ENCODE data around the gene SF3A2.

SF3A2 gene

GRCh38 chr19:2252055-2252796 lies 15.6 kb downstream of the SF3A2 start:
- no peak for DNase-seq

DNA sequence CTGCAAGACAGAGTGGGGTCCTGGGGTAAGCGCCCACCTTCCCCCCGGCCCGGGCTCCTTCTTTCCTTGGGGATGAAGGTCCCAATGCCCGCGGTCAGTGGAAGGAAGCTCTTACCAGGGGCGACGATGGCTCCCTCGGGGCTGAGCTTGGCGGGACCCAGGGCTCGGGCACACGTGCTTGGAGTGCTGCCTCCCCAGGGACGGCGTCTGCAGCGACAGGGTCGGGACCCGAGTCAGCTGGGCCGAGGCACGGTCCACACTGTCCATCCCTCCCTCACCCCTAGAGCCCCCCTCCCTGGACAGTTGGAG lies 16.1 kb downstream of the SF3A2 start:
- DNase-seq = no peak

DNA sequence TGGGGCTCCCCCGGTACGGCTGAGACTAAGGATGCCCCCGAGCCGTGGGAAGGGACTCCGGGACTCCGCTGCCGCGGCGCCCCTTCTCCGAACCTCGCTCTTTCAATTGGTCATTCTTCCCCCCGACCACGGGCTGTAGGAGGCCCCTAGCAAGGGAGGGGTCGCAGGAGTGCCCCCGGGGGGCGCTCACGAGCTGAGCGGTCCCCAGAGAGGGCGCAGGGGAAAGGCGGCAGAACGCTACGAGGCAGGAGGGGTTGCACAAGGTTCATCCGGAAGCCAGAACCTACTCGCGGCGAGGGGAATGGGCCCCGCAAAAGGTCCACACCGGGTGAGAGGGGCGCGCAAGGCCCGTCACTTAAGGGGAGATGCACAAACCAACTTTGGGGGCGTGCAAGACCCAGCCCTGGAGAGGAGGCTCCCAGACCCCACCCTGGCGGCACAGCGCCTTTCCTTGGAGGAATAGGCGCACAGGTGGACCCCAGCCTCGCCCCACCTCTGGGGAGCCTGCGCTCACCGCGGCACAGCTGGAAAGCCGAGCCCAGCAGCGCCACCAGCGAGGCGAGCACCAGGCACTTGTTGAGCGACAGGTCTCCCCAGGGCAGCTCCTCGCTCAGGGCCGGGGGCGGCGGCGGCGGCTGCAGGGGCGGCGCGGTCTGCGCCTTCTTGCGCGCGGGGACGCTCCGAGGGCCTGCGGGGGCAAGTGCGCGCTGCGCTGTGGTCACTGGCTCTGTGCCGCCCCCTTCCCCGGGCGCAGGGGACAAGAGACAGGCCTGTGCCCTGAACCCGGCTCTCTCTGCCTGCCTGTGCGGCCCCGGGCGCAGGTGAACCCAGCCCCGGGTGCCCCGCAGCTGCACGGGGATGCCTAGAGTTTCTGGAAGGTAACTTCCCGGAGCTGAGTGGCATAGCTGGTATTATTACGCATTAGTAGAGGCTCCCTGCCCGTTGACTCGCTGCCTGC lies 16.8 kb downstream of the SF3A2 start:
- DNase-seq = no peak

- DNase-seq = no peak
Measured at GRCh38 chr19:2254064-2254872, 17.6 kb downstream of the SF3A2 start.

GRCh38 chr19:2255112-2255845 lies 18.7 kb downstream of the SF3A2 start:
- DNase-seq = no peak

DNA sequence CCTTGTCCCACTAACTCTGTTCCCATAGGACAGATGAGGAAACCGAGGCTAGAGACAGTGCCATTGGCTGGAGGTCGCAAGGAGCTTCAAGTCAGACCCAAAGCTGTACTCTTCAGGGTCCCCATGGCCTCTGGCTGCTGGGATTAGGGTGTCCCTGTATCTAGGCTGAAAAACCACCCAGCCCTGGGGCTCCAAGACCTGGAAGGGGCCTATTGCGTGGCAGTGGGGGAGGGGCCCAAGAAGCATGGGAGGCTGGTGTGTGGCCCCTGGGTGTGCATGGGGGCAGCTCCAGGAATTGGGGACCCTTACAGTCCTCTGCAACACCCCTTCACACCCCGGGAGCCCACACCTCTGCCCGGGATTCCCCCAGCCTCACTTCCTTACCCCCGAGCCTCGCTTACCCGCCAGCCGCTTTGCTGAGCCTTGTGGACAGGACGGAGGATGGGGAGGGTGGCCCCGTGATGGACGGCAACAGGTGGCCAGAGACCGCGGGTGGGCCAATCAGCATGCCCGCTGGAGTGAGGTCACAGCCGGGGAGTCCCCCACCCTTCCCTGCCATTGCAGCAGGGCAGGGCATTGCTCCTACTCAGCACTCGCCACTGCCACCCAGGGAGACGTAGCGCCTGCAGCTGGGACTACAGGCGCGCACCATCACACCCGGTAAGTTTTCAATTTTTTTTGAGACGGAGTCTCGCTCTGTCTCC lies 19.5 kb downstream of the SF3A2 start, which contains the start of gene JSRP1:
Gene JSRP1 (minus strand): TSS at position 436 of the 704 bp plus-strand sequence. CDS start 1,103 bp downstream, outside the sequence.
- DNase-seq = no peak

GRCh38 chr19:2259336-2259735 lies 22.7 kb downstream of the SF3A2 start:
- DNase-seq = no peak

- DNase-seq = no peak
Measured at GRCh38 chr19:2260341-2260805, 23.7 kb downstream of the SF3A2 start.

DNA sequence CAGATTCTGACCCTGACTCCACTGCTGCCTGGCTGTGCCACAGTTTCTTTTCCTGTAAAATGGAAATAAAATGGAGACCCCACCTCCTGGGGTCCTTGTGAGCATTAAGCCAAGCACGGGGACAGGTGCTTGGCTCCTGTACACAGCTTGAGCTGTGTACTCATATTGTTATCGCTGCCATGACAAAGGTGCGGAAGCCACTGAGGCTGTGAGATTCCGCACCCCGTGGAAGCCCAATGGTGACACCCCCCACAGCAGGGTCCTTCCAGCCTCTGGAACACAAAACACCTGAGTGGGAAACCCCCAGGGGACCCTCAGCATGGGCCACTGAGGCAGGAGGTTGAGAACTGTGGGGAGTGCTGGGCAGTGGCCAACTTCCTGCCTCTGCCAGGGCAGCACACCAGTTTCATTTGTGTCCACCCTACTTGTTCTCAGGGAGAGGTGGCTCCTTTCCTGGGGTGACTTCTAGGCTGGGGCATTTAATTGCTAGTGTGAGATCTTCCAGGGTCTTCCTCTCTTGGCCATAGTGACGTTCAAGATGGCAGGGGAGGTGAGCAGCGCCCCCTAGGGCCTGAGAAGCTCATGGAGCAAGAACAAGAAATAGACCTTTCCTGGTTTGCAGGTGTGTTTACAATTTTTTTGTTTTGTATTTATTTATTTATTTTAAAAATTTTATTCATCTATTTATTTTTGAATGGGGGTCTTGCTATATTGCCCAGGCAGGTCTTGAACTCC lies 25.0 kb downstream of the SF3A2 start:
- peak in 1 of 56 donors; percentile 22 for DNase-seq

DNA sequence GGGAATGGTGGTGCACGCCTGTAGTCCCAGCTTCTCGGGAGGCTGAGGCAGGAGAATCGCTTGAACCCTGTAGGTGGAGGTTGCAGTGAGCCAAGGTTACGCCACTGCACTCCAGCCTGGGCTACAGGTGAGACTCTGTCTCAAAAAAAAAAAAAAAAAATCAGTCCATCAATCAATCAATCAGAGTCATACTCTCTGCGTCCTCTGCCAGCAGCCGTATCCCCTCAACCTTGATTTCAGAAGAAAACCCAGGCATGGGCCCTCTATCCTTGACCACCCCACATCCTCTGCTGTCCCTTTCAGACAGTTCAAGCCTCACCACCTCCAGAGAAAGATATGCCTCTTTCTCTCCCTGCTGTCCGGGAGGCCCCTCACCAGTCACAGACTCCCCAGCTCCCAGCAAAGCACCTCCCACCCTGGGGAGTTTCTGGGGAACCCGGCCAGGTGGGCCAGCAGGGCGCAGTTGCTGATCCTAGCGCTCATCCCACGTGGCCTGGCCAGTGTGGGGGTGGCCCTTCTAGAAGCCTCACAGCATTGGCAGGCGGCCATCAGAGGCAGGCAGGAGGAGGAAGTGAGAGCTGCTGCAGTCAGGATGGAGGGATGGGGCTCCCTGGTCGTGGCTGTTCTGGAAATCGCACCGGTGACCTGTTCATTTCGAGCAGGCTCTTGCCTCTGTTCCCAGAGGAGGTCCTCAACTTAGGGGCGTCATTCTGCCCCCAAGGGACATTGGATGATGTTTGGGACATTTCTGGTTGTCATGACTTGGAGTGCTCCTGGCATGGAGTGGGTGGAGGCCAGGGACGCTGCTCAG lies 29.8 kb downstream of the SF3A2 start:
- peak in 48 of 56 donors; percentile 9 to 80 (median 38) for DNase-seq

DNA sequence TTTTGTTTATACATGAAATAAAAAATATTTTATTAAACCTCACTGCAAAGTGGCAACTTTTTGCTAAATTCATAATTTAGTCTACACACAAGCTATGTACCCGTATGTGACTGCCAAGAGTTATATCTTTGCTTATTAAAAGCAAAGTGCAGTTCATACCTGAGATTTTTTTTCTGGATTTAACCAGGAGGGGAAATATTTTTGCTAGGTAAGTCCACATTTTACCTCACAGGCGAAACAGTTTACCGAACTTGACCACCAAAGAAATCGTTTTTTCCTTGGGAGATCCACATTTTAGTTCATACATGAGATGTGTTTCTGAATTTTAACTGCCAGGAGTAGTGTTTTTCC lies 31.8 kb downstream of the SF3A2 start:
- DNase-seq = no peak

DNA sequence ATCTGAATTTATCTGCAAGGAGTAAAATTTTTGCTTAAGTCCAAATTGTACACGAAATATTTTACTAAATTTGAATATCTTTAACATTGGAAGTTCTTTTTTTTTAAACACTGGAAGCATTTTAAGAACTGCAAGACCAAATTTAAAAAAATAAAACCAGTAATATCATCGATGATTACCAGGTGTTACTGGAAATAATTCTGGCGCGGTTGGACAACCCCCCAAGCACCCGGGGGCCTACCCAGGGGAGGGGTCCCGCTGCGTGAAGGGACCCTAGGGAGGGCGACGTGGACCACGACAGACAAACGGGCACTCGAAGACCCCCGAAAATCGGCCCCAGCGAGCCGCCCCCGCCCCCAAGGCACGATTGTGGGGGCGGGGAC lies 32.2 kb downstream of the SF3A2 start:
- no peak for DNase-seq

GRCh38 chr19:2269244-2270156 lies 32.9 kb downstream of the SF3A2 start:
- peak; percentile 70 to 99 (median 95) for DNase-seq

- peak in 5 of 56 donors; percentile 16 to 49 (median 27) for DNase-seq
Measured at GRCh38 chr19:2270157-2270422, 33.5 kb downstream of the SF3A2 start.

DNA sequence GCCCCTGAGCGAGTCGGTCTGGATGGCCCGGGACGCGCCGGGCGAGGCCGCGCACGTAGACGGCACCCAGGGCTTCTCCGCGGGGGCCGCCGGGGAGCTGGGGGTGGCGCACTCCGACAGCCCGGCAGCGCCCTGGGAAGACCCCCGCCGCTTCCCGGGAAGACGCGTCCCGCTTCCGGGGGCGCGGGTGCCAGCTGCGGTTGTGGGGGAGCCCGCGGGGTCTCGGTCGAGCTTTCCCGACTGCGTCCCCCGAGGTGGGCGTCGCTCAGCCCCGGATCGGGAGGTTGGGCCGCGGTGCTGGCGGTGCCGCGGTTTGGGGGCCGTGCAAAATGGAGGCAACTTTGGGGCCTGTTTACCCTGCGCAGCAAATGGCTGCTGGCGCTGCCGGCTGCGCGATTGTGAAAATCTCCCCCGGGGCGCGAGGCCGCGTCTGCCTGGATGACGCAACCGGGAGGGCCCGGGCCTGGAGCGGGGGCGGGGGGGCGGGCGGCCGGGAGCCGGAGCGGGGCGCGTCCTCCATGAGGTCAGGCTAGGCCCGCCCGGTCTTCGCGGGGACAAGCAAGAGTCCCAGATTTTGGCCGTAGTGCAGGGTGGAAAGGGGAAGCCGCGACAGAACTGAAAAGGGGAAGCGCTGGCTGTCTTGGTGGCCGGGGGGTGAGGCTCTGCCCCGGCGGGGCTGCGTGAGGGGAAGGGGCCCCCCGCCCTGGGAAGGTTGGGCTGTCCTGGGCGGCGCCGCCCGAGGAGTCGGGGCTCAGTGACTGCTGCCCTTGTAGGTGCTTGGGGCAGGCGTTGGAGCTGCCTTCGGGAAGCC lies 34.0 kb downstream of the SF3A2 start:
- DNase-seq = peak in 50 of 56 donors; percentile 8 to 85 (median 61)

- DNase-seq = peak in 1 of 56 donors; percentile 21
Measured at GRCh38 chr19:2271234-2272103, 34.8 kb downstream of the SF3A2 start.

Measured in nucleus accumbens (tissue), 56 donors.